ENCODE data around the gene TCL1A. TPM values are rescaled to one million over a fixed set of nuclear protein-coding genes. Genes with fewer than 3 reads are reported as not detected.

Gene TCL1A
- total RNA-seq, 1 experiment from 2014 or later, result not detected

DNA sequence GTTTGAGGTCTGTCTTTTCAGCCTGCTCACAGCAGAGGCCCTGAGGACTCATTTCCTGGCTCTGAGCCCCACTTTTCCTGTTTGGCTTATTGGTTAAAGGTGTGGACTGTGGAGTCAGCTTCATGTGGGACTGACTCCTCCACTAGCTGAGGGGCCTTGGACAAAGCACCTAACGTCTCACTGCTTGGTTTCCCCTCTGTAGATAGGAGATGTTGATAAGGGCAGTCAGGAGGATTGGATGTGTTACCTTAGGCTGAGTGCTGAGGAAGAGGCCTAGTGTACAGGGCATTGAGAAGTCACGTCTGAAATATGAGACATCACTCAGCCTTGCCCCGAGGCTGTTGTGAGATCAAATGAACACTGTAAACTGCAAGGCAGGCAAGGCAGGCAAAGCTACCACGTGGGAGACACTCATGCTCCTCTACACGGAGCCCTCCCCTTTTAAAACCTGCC, 27.1 kb upstream of the TCL1A start:
- no peaks in the 10 kb centered on the region for H3K79me2 ChIP-seq (ENCODE audit: low read depth)
- no peaks in the 10 kb centered on the region for H3K36me3 ChIP-seq (ENCODE audit: low read depth)
- DNase-seq, result peak in 1 of 2 experiments; percentile 50
- no peaks in the 10 kb centered on the region for H3K27me3 ChIP-seq (ENCODE audit: insufficient read depth, low read depth)
- no peaks in the 10 kb centered on the region for H3K9me2 ChIP-seq (ENCODE audit: insufficient read depth)
- no peak overlapping the region for H3K4me2 ChIP-seq
- ChIA-PET CTCF (no interaction called here), POLR2A (ENCODE audit: unreplicated experiment) (no interaction called here)
- TF ChIP-seq CTCF (conservative IDR thresholded peaks at IDR 0.05), result no peak
- TF ChIP-seq EZH2 (IDR thresholded peaks at IDR 0.05; ENCODE audit: low read depth), result no peak
- no peaks in the 10 kb centered on the region for H3F3A ChIP-seq (ENCODE audit: insufficient read depth, low read depth)
- no peaks in the 10 kb centered on the region for H4K20me1 ChIP-seq (ENCODE audit: insufficient read depth)
- no peaks in the 10 kb centered on the region for H3K4me1 ChIP-seq (replicated peaks; ENCODE audit: insufficient read depth)
- H3K4me3 ChIP-seq, result no peak overlapping the region
- intact Hi-C loops (cut with micrococcal nuclease; ENCODE audit: unreplicated experiment), result no loop called here
- H3K27ac ChIP-seq, result no peak overlapping the region
- no TSS peak for BruUV-seq (replicated peaks)
- no peaks in the 10 kb centered on the region for H3K9me3 ChIP-seq (ENCODE audit: insufficient read depth, low read depth)
- H2AFZ ChIP-seq, result no peak overlapping the region

GRCh38 chr14:95739356-95739755, 25.4 kb upstream of the TCL1A start:
- Histone ChIP-seq H4K20me1 (ENCODE audit: insufficient read depth) (no peaks in the 10 kb centered on the region), H3K36me3 (ENCODE audit: low read depth) (no peaks in the 10 kb centered on the region), H3K9me2 (ENCODE audit: insufficient read depth) (no peaks in the 10 kb centered on the region), H3K9me3 (ENCODE audit: insufficient read depth, low read depth) (no peaks in the 10 kb centered on the region), H3K27me3 (ENCODE audit: insufficient read depth, low read depth) (no peaks in the 10 kb centered on the region), H3K27ac (no peak overlapping the region), H2AFZ (no peak overlapping the region), H3K79me2 (ENCODE audit: low read depth) (no peaks in the 10 kb centered on the region), H3K4me3 (no peak overlapping the region), H3K4me1 (replicated peaks; ENCODE audit: insufficient read depth) (no peaks in the 10 kb centered on the region), H3K4me2 (no peak overlapping the region), H3F3A (ENCODE audit: insufficient read depth, low read depth) (no peaks in the 10 kb centered on the region)
- ChIA-PET CTCF (no interaction called here), POLR2A (ENCODE audit: unreplicated experiment) (no interaction called here)
- intact Hi-C loops (cut with micrococcal nuclease; ENCODE audit: unreplicated experiment), result no loop called here
- no peak for TF ChIP-seq EZH2 (IDR thresholded peaks at IDR 0.05; ENCODE audit: low read depth)
- no peak for TF ChIP-seq CTCF (conservative IDR thresholded peaks at IDR 0.05)
- BruUV-seq (replicated peaks), result no TSS peak
- DNase-seq, result no peak

GRCh38 chr14:95733212-95733611, 19.3 kb upstream of the TCL1A start:
- no peaks in the 10 kb centered on the region for H3K4me1 ChIP-seq (replicated peaks; ENCODE audit: insufficient read depth)
- no TSS peak for BruUV-seq (replicated peaks)
- H3K27ac ChIP-seq, result no peak overlapping the region
- H3K9me2 ChIP-seq (ENCODE audit: insufficient read depth), result no peaks in the 10 kb centered on the region
- H3F3A ChIP-seq (ENCODE audit: insufficient read depth, low read depth), result no peaks in the 10 kb centered on the region
- POLR2A ChIA-PET (ENCODE audit: unreplicated experiment), result no interaction called here
- H3K36me3 ChIP-seq (ENCODE audit: low read depth), result no peaks in the 10 kb centered on the region
- H3K27me3 ChIP-seq (ENCODE audit: insufficient read depth, low read depth), result peaks cover 9% of the 10 kb centered on the region; the same call in 1 of the 2 replicates
- H3K4me3 ChIP-seq, result no peak overlapping the region
- H2AFZ ChIP-seq, result no peak overlapping the region
- H3K9me3 ChIP-seq (ENCODE audit: insufficient read depth, low read depth), result no peaks in the 10 kb centered on the region
- CTCF ChIA-PET, result no interaction called here
- H4K20me1 ChIP-seq (ENCODE audit: insufficient read depth), result 0 out of 2 replicates have a peak, but pooled peaks cover 3% of the 10 kb centered on the region
- intact Hi-C loops (cut with micrococcal nuclease; ENCODE audit: unreplicated experiment), result no loop called here
- no peaks in the 10 kb centered on the region for H3K79me2 ChIP-seq (ENCODE audit: low read depth)
- no peak overlapping the region for H3K4me2 ChIP-seq
- no peak for TF ChIP-seq EZH2 (IDR thresholded peaks at IDR 0.05; ENCODE audit: low read depth)
- no peak for TF ChIP-seq CTCF (conservative IDR thresholded peaks at IDR 0.05)
- no peak for DNase-seq

Data from PC-9 (cell line).